Measurements from ENCODE around the gene SSX4B. TPM values are rescaled to one million over a fixed set of nuclear protein-coding genes. Genes with fewer than 3 reads are reported as not detected.
"Not testable (repeated sequence)": the region's sequence is repeated elsewhere in the genome, so short reads cannot be mapped to it uniquely, and the experiment has no call there.

SSX4B gene
- total RNA-seq, 5 donors from 2014 or later (not counting 1 experiment from before 2014, with no cell fraction given), result not detected

GRCh38 chrX:48356315-48357094 lies 55.3 kb downstream of the SSX4B start, which contains the start of gene SSX3:
Gene SSX3, minus strand, starts transcription at chrX:48356703. Its CDS starts 1,454 bp downstream, at chrX:48355249.
- WGBS (ENCODE audit: insufficient coverage), result no CpG with 5 or more reads among the region's 19 CpGs
- H3K4me3 ChIP-seq (ENCODE audit: control insufficient read depth in 1 of 2, extremely low read depth in 1 of 2, low read length in 1 of 2); H3K4me3 Mint-ChIP-seq; ATAC-seq (replicated peaks in 1 of 4); H3K36me3 ChIP-seq (ENCODE audit: control insufficient read depth in 2 of 2, extremely low read depth in 1 of 2, insufficient read depth in 1 of 2, low read length in 1 of 2); H3K9me3 ChIP-seq; POLR2A ChIA-PET; H3K27ac Mint-ChIP-seq; CTCF ChIA-PET; H3K4me1 Mint-ChIP-seq; DNase-seq; H3K36me3 Mint-ChIP-seq; H3K4me1 ChIP-seq (ENCODE audit: control insufficient read depth in 1 of 2, extremely low read depth in 1 of 2, insufficient read depth in 2 of 2, low read length in 2 of 2); H3K27me3 ChIP-seq (replicated peaks in 1 of 2; ENCODE audit: control insufficient read depth in 2 of 2, extremely low read depth in 1 of 2, insufficient read depth in 2 of 2, low read length in 1 of 2); H3K27ac ChIP-seq (ENCODE audit: low read length); H3K9me3 Mint-ChIP-seq; H3K27me3 Mint-ChIP-seq: not testable (repeated sequence)

Other genes starting within 250 kb of the SSX4B start
- not detected for gene SSX5, start 215.2 kb downstream of the SSX4B start, total RNA-seq
- under 1 TPM in 3 of 5 donors, not detected in 2; 0.26 to 0.32 (median 0.29) TPM for gene SSX1, start 156.6 kb downstream of the SSX4B start, total RNA-seq
- not detected for gene SSX3, start 55.3 kb downstream of the SSX4B start, total RNA-seq
- gene SSX4, start 28.4 kb downstream of the SSX4B start, total RNA-seq, result not detected
- 10 to 100 TPM; 18.0 to 37.0 (median 26.5) TPM for gene SLC38A5, start 58.3 kb upstream of the SSX4B start, total RNA-seq
- gene FTSJ1, start 64.2 kb upstream of the SSX4B start, total RNA-seq, result 10 to 100 TPM; 51.4 to 64.9 (median 56.8) TPM
- 10 to 100 TPM; 16.8 to 21.7 (median 18.6) TPM for gene PORCN, start 97.0 kb upstream of the SSX4B start, total RNA-seq
- 10 to 100 TPM; 41.1 to 60.4 (median 46.1) TPM for gene EBP, start 109.8 kb upstream of the SSX4B start, total RNA-seq
- 10 to 100 TPM; 27.0 to 30.6 (median 29.5) TPM for gene TBC1D25, start 127.8 kb upstream of the SSX4B start, total RNA-seq
- 100 to 1,000 TPM; 212 to 345 (median 222) TPM for gene RBM3, start 162.5 kb upstream of the SSX4B start, total RNA-seq
- gene WDR13, start 185.5 kb upstream of the SSX4B start, total RNA-seq, result 10 to 100 TPM; 39.0 to 65.9 (median 59.3) TPM